NCI-H510A treated with DMSO at 0.1 percent for 48 hours (cell line): Measurements from ENCODE around the gene MCTP1.
"Not testable (repeated sequence)": the region's sequence is repeated elsewhere in the genome, so short reads cannot be mapped to it uniquely, and the experiment has no call there.

Source experiments
- DNase-seq: peaks from one replicate; lab custom pipeline; 2025; lab: John Stamatoyannopoulos, UW

Gene MCTP1

DNA sequence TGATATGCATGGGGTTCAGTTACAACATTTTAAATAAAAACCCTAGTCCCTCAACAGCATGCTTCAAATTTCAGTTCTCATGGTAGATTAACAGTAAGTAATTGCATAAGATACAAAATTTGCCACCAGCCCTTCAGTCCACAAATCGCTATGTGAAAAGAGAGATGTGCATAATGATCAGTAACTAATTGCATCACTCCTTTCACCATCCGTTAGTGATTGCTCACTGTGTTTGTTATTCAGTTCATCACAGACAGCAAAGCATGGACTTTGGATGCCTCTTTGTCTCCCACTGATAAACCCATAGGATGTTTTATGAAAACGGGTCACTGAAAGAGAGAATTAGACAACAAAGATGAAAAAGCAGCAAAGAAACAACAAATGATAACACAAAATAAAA is 103.2 kb downstream of the MCTP1 start:
- no peak for DNase-seq

DNA sequence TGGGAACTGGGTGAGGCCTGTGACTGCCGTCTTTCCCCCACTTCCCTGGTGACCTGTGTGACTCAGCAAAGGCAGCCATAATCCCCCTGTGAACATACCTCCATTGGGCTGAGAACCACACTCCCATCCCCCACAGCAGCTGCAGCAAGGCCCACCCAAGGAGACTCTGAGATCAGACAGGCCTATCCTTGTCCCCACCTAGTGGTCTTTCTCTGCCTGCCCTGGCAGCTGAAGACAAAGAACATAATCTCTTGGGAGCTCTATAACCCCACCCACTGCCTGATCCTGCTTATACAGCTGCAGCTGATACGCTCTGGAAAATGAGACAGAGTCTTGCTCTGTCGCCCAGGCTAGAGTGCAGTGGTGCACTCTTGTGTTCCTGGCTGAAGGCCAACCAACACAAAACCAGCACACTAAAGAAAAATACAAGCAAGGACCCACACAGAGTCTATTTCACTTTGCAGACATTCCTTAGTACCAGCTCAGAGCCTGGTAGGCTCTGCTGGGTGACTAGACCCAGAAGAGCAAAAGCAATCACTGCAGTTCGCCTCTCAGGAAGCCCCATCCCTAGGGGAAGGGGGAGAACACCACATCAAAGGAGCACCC is 106.7 kb downstream of the MCTP1 start:
- peak; percentile 16 for DNase-seq

DNA sequence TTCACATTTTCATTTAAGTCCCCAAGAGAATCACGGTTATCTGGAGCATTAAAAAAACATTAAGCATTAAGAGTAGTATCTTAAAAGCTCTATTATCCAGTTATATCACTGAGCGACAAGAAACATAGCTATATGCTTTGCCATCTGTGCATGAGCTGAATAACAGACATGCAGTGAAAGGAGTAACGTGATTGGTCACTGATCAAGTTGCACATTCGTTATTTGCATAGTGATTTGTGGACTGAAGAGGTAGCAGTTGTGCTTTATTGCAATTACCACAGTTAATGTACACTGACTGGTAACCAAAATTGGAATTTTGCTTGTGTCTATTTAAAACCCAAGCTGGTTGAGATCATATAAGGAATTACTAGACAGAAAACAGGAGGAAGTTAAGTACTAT is 107.4 kb downstream of the MCTP1 start:
- peak; percentile 14 for DNase-seq

DNA sequence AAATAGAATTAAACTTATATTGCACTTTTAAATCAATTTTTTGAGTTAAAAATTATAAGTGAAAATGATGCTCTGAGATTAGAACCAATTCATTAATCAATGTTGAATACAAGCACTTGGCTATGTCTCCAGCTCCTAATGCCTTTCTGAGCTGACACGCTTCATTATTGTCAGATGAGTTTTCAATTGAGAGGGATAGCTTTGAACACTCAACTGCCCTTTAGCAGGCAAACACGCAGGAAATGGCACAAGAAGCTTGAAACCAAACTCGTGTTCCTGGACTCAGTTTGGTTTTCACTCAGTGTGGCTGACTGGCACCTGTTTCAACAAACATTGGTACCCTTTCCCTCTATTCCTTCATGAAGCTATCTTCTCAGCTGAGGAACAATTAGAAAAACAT is 109.8 kb downstream of the MCTP1 start:
- no peak for DNase-seq

DNA sequence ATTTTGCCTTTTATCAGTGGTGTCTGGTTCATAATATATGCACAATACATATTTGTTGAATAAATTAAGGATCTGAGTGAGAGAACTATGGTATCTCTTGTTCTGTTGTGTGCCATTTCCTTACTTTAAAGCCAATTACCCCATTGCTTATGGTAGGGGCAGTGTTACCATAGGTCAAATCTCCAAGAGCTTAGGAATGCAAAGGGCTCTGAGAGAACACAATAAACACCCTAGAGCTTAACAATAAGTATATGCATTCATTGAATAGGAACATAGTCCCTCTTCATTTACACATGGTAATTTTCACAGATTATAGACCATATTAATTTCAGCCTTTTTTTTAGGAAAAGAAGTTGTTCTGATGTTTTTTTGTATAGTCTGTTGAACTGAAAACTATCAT is 112.2 kb downstream of the MCTP1 start:
- DNase-seq: no peak

DNA sequence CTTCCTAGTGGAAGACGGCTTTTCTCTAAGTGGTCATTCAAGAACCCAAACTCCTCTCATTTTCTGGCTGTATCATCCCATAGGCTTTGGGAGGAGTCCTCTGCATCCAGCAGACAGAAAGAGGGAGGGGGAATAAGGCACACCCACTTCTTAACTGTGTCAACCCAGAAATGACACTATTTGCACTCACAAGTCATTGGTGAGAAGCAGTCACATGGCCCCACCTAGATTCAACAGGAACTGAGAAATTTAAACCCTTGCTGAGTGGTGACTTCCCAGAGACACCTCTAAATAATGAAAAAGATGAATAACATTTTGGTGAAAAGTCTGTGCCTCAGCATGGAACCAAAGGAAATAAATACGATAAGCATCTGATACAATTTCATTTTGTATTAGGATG is 120.0 kb downstream of the MCTP1 start:
- DNase-seq: no peak

DNA sequence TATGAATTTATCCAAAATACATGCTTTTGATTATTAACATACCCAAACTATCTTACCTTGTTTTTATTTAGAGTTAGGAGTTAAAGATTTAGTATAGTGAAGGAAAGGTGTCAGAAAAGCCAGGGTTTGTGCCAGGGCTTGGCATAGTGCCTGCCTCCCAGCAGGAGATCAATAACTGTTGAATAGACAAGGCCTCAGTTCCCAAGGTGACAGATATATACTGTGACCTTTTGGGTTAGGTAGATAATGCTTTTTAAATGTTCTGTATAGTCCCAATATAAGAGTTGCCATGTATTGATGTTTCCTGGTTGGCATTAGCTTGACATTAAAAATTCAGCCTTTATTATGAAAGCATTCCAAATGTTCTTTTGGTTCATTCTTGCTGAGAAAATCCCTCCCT is 121.8 kb downstream of the MCTP1 start:
- peak; percentile 45 for DNase-seq

DNA sequence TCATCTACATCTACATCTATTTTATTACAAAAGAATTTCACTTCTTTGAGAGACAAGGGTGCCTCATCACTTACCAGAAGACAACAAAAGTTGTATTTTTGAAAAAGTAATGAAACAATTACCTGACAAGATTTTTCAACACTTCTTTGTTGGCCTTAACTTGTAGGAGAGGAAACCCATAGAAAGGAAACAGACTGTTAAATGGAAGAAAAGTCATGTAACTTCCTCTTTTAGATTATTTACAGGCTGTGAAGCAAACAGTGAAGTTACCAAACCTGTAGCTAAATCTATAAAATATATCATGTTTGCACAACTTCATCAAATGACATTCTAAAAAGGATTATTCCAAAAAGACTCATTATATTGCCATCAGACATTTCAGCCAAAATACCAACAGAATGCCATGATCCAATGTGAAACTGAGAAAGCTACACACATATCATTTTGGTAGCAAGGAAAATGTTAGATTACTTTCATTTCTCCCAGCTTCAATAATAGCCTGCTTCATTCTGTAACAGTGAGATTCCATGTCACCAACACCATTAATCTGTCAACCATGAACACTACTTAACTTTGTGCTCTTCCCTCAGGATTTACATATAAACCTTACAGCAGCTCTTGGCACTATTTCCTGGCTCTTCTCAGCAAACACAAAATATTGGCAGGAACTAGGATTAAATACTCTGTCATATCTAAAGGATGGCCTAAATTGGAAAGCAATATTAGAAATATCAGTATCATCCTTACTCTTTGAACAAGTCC is 122.5 kb downstream of the MCTP1 start:
- peak; percentile 4 for DNase-seq

DNA sequence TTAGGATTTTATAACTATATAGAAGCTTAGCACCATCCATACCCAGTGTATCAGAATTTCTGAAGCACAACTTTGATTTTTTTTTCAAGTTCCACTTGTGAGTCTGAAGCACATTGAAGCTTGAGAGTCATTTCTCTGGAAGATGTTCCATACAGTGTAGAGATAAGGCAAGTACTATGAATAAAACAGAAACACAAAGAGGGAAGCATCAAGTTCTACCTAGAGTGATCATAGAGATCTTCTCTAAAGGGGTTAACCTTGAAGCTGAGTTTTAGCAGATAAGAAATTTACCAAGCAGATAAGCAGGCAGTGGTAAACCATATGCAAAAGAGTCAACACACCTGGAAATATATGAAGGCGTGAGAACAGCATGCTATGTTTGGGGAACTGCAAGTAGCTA is 125.3 kb downstream of the MCTP1 start:
- DNase-seq: no peak

DNA sequence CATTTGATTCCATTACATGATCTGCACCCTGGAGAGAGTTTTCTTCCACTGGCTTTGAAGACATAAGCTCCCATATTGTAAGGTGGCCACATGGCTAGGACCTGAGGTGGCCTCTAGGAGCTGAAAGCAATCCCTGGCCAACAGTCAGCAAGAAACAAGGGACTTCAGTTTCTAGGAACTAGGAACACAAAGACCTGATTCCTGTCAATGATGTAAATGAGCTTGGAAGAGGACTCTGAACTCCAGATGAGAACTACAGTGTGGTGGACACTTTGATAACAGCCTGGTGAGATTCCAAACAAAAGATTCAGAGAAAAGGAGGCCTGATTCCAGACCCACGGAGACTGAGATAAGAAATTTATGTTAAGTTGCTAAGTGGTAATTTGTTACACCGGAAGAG is 129.0 kb downstream of the MCTP1 start:
- no peak for DNase-seq

DNA sequence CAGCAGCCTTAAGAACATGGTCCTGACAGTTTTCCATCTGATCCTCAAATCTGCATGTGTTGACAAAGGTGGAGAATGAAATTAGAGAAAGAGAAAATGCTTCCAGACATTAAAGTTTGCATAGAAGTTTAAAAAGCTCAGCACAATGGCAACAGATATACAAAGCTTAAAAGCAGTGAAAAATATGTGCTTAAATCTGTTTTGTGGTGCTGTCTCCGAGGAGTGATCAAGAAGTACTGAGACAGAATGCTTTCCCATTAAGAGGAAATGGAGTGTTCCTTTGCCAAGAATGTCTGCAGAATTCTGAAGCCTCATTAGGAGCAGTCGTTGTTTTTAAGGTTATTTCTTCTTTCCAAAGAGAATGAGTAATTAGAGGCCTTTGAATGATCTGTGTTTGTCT is 131.4 kb downstream of the MCTP1 start:
- DNase-seq: no peak

DNA sequence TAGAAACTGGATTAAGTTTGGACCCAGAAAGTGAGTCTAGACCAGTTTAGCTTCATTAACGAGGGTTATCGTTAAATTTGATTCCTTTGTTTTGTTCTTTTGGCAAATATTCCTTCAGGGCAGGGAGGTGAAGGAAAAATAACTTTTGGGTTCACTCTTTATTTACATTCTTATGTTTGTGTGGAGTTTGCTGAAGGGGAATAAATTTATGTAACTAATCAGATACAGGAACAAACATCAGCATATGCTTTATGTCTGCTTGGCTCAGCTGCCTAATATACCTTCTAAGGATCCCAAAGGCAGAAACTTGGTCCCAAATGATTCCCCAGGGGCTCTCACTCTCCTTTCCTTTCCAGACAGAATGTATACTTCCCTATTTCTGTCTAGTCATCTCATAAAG is 132.4 kb downstream of the MCTP1 start:
- DNase-seq: no peak

DNA sequence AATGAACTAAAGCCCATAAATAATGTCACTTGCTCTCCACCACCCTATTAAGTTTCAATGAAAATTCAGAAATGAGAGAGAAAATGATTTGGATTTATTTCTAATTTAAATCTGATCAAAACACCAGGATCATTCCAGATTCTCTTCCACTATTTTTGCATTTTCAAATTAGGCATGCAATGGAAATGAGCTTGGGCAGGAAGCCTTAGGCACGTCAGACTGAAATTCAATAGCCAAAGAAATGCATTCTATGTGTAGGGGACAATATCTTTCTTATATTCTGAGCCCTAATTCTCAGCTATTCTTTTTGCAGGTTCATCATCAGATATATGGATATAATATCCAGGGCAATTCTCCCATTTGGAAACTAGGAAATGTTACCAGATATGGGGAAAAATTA is 132.8 kb downstream of the MCTP1 start:
- DNase-seq: no peak

DNA sequence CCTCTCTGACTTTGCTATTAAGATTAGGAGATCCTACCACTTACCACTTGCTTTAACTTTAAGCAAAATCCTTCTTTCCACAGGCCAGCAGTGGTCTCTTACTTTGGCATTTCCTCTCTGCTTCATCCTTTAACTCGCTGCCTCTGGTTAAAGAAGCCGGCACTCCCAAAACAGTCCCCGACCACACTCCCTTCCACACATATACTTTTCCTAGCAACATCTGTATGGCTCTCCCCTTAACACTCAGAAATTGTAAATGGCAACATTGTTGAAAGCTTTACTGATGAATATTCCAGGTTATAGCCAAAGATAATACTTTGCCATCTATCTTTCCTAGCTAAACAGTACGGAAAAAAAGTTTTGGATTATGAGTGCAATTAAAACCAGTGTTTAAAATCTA is 133.2 kb downstream of the MCTP1 start:
- no peak for DNase-seq

DNA sequence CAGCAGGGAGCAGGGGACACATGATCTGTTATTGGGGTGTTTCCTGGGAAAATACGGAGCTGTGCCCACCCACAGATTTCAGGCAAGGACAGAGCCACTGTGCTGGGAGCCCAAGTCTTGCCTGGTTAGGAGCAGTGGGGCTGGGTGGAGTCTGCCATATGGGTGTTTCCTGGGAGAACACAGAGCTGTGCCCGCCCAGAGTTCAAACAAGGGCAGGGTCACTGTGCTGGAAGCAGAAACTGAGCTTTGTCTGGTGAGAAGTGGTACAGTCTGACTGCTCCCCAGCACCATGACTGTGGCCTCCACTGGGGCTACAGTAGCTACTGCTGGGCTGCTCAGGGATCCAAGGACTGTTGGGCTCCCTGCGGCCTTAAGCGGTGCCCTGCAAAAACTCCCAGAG is 135.5 kb downstream of the MCTP1 start:
- no peak for DNase-seq

DNA sequence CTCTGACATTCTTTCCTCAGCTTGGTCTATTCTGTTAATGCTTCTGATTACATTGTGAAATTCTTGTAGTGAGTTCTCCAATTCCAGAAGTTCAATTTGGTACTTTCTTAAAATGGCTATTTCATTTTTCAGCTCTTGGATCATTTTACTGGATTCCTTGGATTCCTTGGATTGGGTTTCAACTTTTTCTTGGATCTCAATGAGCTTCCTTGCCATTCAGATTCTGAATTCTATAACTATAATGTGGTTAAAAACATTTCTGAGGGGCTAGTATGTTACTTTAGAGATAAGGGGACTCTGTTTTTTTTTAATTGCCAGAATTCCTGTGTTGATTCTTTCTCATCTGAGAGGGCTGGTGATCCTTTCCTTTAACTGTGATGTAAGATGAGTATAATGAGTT is 136.4 kb downstream of the MCTP1 start:
- no peak for DNase-seq

DNA sequence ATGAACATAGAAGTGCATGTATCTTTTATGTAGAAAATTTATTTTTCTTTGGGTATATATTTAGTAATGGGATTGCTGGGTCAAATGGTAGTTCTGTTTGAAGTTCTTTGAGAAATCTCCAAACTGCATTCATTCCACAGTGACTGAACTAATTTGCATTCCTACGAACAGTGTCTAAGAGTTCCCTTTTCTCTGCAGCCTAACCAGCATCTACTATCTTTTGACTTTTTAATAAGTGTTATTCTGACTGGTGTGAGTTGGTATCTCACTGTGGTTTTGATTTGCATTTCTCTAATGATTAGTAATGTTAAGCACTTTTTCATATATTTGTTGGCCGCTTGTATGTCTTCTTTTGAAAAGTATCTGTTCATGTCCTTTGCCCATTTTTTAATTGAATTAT is 141.0 kb downstream of the MCTP1 start:
- DNase-seq: not testable (repeated sequence)

DNA sequence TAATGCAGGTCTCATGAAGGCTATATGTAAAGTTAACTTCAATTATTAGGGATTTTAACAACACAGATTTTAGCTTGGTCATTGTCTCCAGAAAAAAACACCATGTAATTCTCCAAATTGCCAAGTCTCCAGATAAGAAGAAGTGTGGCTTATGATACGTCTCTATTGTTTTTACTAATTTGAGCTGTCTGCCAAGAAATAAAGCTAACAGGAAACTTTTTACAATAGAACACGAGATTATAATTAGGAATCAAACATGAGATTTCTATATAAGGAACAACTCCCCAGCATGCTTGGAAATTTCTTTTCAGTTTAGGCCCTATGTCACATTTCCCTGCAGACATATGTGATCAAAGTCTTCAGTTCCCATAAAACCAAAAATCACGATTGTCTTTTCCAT is 142.7 kb downstream of the MCTP1 start:
- no peak for DNase-seq

DNA sequence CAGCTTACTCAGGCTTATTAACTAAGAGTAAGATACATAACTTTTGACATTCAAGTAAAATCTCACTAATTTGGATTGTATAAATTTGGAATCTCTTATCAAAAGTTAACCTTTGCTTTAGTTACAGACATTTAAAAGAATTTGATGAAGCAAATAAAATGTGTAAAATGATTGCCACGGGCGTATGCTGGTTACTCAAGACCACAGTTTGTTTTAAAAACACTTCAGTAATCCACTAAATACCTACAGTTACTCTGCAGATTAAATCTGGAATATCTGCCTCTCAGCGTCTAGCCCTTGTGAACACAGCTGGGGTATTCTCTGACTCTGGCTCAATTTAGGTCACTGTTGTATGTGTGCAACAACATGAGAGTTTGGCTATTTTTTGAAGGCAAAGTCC is 143.8 kb downstream of the MCTP1 start:
- DNase-seq: no peak

DNA sequence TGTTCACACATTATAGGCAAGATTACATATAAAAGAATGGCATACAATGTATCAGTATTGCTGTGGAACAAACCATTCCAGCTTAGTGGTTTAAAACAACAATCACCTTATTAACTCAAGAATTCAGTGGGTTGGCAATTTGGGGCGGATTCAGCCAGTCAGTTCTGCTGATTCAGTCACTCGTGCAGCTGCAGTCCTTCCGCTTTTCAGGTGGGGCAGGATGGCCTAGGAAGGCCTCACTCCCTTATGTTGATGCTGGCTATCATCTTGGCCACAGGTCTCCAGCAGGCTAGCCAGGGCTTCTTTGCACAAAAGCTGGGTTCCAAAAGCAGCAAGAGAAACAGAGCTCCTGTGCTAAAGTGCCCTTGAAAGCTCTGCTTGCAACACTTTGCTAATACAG is 150.6 kb downstream of the MCTP1 start:
- DNase-seq: no peak

DNA sequence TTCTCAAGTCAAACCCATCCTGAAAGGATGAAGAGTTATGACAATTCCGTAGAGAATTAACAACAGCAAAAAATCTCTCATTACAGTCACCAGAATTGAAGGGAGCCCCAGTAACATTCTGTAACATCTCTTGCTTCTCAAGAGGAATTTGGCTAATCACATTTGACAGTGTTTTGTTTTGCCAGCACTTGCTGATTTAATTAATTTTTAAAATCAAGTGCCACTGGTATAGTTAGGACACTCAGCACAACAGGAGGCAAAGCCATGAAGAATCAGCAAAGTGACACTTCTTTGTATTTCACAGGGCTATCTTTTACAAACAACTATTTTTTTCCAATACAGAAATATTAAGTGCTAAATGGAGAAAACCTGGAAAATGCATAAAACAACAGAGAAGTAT is 152.8 kb downstream of the MCTP1 start:
- DNase-seq: no peak

DNA sequence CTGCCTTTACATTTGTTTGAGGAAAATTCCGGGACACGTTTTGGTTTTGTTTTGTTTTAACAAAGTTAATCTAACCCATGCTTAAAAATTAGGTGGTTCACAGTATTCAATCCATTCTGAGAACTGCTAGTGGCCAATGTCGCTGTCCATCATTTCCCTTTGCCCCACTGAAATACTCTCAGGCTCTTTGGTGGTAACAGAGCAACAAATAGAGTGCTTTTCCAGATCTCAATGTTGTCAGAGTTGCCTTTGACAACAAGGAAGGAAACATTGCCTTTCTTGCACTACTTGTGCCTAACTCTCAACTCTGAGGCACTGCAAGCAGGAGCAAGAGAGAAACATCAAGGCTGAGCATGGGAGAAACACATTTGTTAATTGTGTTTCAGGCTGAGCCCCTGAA is 154.0 kb downstream of the MCTP1 start:
- no peak for DNase-seq

DNA sequence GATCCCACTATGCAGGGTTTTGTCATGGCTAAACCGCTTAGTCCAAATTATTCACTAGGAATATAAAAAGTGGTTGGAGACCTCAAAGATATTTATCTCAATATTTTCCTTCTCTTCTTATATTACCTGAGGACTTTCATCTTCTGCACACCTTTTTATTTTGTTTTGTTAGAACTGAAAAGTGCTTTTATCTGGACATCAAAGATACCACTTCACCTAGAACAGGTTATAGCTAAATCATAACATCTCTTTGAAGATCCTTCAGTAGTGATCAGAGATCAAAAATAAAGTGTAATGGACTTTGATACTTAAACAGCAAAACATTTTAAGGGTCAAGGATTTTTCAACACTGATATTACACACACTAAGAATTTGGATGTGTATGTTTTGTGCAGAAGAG is 160.2 kb downstream of the MCTP1 start:
- no peak for DNase-seq

DNA sequence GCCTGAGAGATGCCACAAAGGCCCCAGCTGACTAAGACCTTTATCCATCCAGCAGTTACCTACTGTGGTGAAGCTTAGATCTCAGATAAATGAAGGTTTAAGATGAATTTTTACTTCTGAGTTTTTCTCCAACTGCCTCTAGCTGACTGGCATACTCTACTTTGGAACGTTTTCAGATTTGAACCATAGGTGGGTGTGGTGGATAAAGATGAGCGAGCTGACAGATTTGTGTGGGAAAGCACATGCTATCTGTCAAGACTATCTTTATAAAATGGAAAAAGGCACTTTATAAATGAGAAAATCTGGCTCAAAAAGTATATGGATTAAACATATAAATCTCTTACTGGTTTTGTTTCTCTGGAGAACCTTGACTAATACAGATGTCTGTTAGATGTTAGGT is 160.8 kb downstream of the MCTP1 start:
- DNase-seq: no peak
